GM21423 (cell line): ENCODE data around the gene ADAMTS13.
"Not testable (repeated sequence)": the region's sequence is repeated elsewhere in the genome, so short reads cannot be mapped to it uniquely, and the experiment has no call there.

Source experiments
- ATAC-seq: cut with Tn5 transposase; IDR thresholded peaks from one replicate; pipeline ENCODE4 v1.9.1; 2021; ENCODE audit warnings: mild to moderate bottlenecking, moderate library complexity; ENCODE audit not compliant: unreplicated experiment

ADAMTS13 gene

GRCh38 chr9:133391449-133391848, 30.7 kb upstream of the ADAMTS13 start:
- ATAC-seq = not testable (repeated sequence)

GRCh38 chr9:133392308-133392707, 29.9 kb upstream of the ADAMTS13 start:
- not testable (repeated sequence) for ATAC-seq

- ATAC-seq = no peak
These were observed 28.8 kb upstream of the ADAMTS13 start for GRCh38 chr9:133393399-133393798.

- ATAC-seq = no peak
These were observed 27.4 kb upstream of the ADAMTS13 start for GRCh38 chr9:133394687-133395271.

- ATAC-seq = no peak
These were observed 25.2 kb upstream of the ADAMTS13 start for GRCh38 chr9:133396952-133397351.

GRCh38 chr9:133397370-133397769, 24.8 kb upstream of the ADAMTS13 start:
- no peak for ATAC-seq

GRCh38 chr9:133397895-133398294, 24.3 kb upstream of the ADAMTS13 start:
- no peak for ATAC-seq

GRCh38 chr9:133400292-133400691, 21.9 kb upstream of the ADAMTS13 start:
- ATAC-seq = no peak

GRCh38 chr9:133401588-133401987, 20.6 kb upstream of the ADAMTS13 start:
- no peak for ATAC-seq

- ATAC-seq = no peak
These were observed 19.5 kb upstream of the ADAMTS13 start for GRCh38 chr9:133402689-133403088.

GRCh38 chr9:133403766-133404453, 18.3 kb upstream of the ADAMTS13 start:
- ATAC-seq = no peak

GRCh38 chr9:133404454-133405002, 17.6 kb upstream of the ADAMTS13 start:
- no peak for ATAC-seq

- ATAC-seq = no peak
These were observed 16.4 kb upstream of the ADAMTS13 start for GRCh38 chr9:133405508-133406438.

- no peak for ATAC-seq
These were observed 15.5 kb upstream of the ADAMTS13 start for GRCh38 chr9:133406480-133407307.

- ATAC-seq = no peak
These were observed 14.1 kb upstream of the ADAMTS13 start for GRCh38 chr9:133408042-133408441.

GRCh38 chr9:133415170-133415569, 7.0 kb upstream of the ADAMTS13 start:
- no peak for ATAC-seq

GRCh38 chr9:133417541-133418461, 4.4 kb upstream of the ADAMTS13 start, which contains the start of gene REXO4:
REXO4 (minus strand) TSS chr9:133418010; CDS start chr9:133417844, 166 bp downstream.
- ATAC-seq = peak; percentile 70

- ATAC-seq = no peak
These were observed 3.2 kb upstream of the ADAMTS13 start for GRCh38 chr9:133419005-133419404.

GRCh38 chr9:133420392-133420827, 1.8 kb upstream of the ADAMTS13 start:
- ATAC-seq = no peak
